HL-60 (cell line): ENCODE measurements around the gene RUSF1.
"Not testable (repeated sequence)": the region's sequence is repeated elsewhere in the genome, so short reads cannot be mapped to it uniquely, and the experiment has no call there.

ENCODE experiments used
- DNase-seq, 2 experiments: peaks; one replicate each; pipeline ENCODE4 v3.0.0-alpha.2; 2010 to 2020; ENCODE audit warnings: low read depth in 1 of 2, low spot score in 1 of 2
- H3K27ac ChIP-seq: fragments of 250-450 bp; sonication (Bioruptor Pico); replicated peaks from 2 replicates; pipeline ENCODE4 v1.5.1; 2020; ENCODE audit warnings: mild to moderate bottlenecking, moderate library complexity
- H3K27me3 ChIP-seq: fragments of 250-450 bp; sonication (Bioruptor Pico); 2 replicates; pipeline ENCODE4 v1.5.1; 2021; ENCODE audit warnings: mild to moderate bottlenecking, moderate library complexity; ENCODE audit not compliant: insufficient read depth, poor library complexity, severe bottlenecking
- H3K4me3 ChIP-seq: replicated peaks from 2 replicates; pipeline ENCODE4 v1.5.1; 2011; ENCODE audit warnings: mild to moderate bottlenecking, control low read depth, low read length; ENCODE audit not compliant: insufficient read depth
- CTCF ChIP-seq: IDR thresholded peaks from one replicate; pipeline ENCODE4 v1.5.1; 2011; ENCODE audit warnings: low read length, control low read depth, inconsistent platforms; ENCODE audit not compliant: insufficient read depth
- GABPA ChIP-seq: IDR thresholded peaks from 2 replicates; pipeline ENCODE4 v1.6.1; 2012; ENCODE audit warnings: low read depth
- POLR2AphosphoS5 ChIP-seq: IDR thresholded peaks from 2 replicates; pipeline ENCODE4 v1.6.1; 2012; ENCODE audit warnings: low read depth
- REST ChIP-seq: IDR thresholded peaks from 2 replicates; pipeline ENCODE4 v1.6.1; 2012; ENCODE audit warnings: low read depth; ENCODE audit not compliant: insufficient replicate concordance
- SPI1 ChIP-seq: IDR thresholded peaks from 2 replicates; pipeline ENCODE4 v1.6.1; 2012; ENCODE audit warnings: low read depth, mild to moderate bottlenecking, borderline replicate concordance
- long read RNA-seq: library from polyadenylated mRNA; unstranded; transcript quantifications from one replicate; pipeline ENCODE4 v2.0.0, GENCODE V29; 2020

RUSF1 gene
- long read RNA-seq, transcript C16orf58-201 (13 exons, 2,793 nt): major isoform, 67 of 97 reads
- long read RNA-seq, partial matches to known transcripts: 4 of 97 reads
- long read RNA-seq, other reads (novel, unspliced or antisense): 24 of 97 reads

- TF ChIP-seq GABPA (peak; percentile 74), REST (peak; percentile 64), SPI1 (peak; percentile 20; the same call in 1 of the 2 replicates), CTCF (no peak), POLR2AphosphoS5 (peak; percentile 88)
- Histone ChIP-seq H3K27me3 (no peaks in the 10 kb centered on the region), H3K27ac (peak within 1 kb of the TSS; percentile 92), H3K4me3 (peak within 1 kb of the TSS; percentile 98)
- peak; percentile 74 to 91 for DNase-seq
These were observed at the start of gene RUSF1 for GRCh38 chr16:31507929-31508705. Gene RUSF1 (minus strand): TSS chr16:31508391. CDS start chr16:31508373, 18 bp downstream.

GRCh38 chr16:31542763-31543162 lies 34.6 kb upstream of the RUSF1 start:
- Histone ChIP-seq H3K27me3 (peaks cover 11% of the 10 kb centered on the region), H3K4me3 (no peak overlapping the region), H3K27ac (no peak overlapping the region)
- no peak for DNase-seq
- TF ChIP-seq SPI1 (no peak), GABPA (no peak), CTCF (no peak), POLR2AphosphoS5 (no peak), REST (no peak)

- not testable (repeated sequence) for H3K4me3 ChIP-seq, H3K27ac ChIP-seq, DNase-seq
- peaks cover 30% of the 10 kb centered on the region for H3K27me3 ChIP-seq
These were observed 31.6 kb upstream of the RUSF1 start for GRCh38 chr16:31539762-31540161.

GRCh38 chr16:31538243-31538598 lies 30.0 kb upstream of the RUSF1 start:
- H3K27me3 ChIP-seq: peaks cover 30% of the 10 kb centered on the region
- not testable (repeated sequence) for H3K4me3 ChIP-seq, H3K27ac ChIP-seq, DNase-seq
